NCI-H2171 treated with DMSO at 0.1 percent for 48 hours (cell line): ENCODE results near the gene FHOD3.
"Not testable (repeated sequence)": the region's sequence is repeated elsewhere in the genome, so short reads cannot be mapped to it uniquely, and the experiment has no call there.

Source experiments
- DNase-seq: peaks from one replicate; lab custom pipeline; 2025; lab: John Stamatoyannopoulos, UW

FHOD3 gene

DNA sequence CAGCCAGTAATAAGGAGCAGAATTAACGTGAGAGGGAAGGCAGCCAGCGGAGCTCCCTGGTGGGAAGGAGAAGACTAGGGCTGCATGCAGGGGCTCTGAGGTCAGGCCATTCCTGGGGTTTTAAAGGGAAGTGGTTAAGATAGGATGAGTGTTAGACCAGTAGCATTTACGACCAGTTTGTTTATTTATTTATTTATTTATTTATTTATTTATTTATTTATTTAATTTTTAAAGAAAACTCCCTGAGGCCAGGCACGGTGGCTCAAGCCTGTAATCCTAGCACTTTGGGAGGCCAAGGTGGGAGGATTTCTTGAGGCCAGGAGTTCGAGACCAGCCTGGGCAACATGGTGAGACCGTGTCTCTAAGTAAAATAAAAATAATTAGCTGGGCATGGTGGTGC is 152.8 kb downstream of the FHOD3 start:
- DNase-seq, result no peak

DNA sequence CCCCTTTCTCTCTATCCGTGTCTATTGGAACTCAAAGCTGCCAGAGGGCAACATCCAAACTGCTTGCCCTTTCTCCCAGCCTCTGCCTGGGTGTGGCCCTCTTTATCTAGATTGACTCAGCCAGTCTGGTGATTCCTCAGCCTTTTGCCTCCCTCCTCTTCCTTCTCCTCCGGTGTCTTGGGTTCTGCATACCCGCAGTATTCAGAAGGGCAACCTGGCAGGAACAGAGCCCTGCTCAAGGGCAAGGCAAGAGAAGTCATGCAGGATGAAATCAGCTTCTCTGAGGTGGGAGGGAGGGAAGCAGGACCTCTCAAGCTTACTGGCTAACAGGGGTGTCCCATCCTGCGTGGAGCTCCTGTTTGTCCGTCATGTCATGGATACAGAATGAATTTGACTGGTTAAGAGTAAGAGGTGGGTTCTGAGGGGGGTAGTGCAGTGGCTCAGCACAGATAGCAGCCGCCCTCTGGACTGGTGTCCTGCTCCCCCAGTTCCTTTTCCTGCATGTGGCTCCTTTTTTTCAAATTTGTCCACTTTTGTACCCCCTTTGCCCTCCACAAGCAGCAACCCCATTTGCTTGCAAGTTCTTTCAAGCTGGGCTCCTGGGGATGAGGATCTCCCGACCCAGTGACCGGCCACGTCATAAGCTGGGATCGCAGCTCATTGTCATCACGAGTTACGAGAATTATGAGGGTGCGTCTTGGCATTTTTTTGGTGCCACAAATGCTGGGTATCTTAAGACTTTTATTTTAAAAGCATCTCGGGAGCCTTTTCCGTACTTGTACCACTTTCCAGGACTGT is 154.1 kb downstream of the FHOD3 start:
- no peak for DNase-seq

- no peak for DNase-seq
Measured at GRCh38 chr18:36454245-36454644, 156.7 kb downstream of the FHOD3 start.

DNA sequence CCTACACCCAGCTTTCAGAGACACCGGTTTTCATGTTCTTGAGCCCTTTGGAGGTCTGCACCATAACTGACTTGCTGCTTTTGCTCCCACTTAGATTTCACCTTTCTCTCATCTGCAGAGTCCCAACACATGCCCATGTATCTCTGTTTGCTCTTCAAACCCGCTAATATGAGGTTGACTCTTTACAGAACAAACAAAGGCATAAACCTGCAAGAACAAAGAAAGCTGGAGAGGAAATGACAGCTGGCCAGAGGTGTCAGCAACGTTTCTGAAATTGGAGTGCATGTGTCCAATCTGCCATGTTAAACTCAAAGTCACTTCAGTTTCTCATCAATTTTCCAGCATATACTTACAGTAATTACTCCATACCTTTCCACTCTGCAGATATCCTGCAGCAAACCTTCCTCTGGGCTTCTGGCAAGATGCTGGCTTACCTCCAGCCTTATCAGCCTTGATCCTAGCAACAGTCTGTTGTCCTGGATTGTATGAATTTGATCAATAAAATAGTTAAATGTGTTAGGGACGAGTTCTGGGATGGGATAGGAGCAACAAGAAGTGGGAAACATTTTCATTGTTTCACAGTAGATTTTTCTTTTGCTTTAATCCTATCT is 157.4 kb downstream of the FHOD3 start:
- DNase-seq, result peak; percentile 70

- DNase-seq, result no peak
Measured at GRCh38 chr18:36455931-36456330, 158.4 kb downstream of the FHOD3 start.

GRCh38 chr18:36456622-36457021 is 159.1 kb downstream of the FHOD3 start:
- DNase-seq, result no peak

DNA sequence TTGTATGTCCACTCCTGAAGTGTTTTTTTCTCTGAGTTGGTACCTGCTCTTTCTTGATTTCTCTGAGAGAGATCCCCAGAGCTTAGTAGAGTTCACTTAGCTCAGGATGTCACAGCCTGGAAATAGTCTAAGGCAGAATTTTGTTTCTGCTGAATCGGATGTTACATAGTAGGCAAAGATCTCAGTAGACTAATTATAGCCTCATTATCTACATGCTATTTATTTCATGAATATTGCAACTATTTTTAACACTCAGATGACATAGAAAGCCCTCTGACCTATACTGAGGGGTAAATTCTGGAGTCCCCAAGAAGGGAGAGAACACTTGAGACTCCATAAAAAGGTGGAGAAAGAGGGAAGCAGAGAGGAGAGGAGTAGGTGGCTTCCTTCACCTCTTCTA is 160.2 kb downstream of the FHOD3 start:
- DNase-seq, result no peak

GRCh38 chr18:36458306-36458705 is 160.8 kb downstream of the FHOD3 start:
- DNase-seq, result no peak

DNA sequence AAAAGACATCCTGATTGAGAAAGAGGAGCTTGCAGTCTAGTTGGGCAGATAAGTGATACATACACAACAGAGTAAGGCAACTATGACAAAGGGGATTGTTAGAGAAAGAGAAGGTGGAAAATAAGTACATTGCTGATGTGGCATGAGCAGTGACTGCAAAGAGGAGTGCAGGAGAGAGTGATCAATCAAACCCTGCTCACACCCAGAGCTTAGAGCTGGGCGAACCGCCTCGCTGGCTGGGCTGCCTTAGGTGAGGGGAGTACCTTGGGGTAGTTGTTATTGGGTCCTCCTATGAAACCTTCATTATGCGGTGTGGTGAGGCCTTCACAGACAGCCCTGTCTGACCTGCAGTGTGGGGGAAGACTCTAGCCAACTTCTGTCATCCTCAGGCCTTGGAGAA is 161.7 kb downstream of the FHOD3 start:
- DNase-seq, result no peak

GRCh38 chr18:36459786-36460185 is 162.3 kb downstream of the FHOD3 start:
- no peak for DNase-seq

- no peak for DNase-seq
Measured at GRCh38 chr18:36460324-36460850, 162.9 kb downstream of the FHOD3 start.

DNA sequence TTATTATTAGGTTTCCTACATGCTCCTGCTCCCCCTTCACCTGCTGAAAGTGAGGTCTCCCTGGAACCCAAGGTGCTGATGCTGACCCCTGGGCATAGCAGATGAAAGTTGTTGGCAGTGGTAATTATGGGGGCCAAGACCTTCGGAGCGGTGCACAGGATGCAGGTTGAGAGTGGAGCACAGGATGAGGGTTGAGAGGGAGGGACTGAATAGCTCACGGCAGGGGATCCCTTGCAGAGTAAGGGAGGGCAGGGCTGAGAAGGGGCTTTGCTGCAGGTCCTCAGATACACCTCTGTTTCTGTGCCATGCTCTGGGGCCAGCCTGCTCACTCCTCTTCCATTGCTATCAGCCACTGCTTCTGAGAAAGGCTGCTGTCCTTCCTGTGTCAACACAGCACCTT is 163.3 kb downstream of the FHOD3 start:
- no peak for DNase-seq

DNA sequence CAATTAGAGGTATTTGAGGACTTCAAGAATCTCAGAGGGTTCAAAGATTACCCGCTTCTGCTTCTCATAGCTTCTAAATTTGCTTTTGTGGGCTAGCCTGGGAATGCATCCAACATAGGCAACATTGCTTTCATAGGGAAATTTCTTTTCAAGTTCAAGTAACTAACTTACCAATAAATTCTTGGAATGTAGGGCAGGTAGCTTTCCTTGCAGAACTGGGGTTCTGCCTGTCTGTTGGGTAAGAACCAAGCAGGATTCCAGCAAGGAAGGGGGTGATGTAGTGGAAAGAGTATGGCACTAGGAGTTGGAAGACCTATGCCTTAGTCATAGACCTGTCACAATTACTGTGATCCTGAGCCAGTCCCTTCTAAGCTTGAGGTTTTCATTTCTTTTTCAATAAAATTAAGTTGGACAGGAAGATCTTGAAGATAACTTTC is 164.1 kb downstream of the FHOD3 start:
- DNase-seq, result no peak

DNA sequence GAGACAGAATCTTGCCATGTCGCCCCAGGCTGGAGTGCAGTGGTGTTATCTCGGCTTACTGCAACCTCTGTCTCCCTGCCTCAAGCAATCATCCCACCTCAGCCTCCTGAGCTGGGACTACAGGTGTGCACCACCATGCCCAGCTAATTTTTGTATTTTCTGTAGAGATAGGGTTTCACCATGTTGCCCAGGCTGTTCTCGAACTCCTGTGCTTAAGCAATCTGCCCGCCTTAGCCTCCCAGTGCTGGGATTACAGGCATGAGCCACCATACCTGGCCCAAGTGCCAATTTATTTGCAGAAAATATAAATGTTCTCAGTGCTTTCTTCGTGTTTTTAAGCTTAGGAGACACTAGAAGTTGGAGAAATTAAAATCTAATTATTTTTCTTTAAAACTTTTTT is 166.0 kb downstream of the FHOD3 start:
- DNase-seq, result not testable (repeated sequence)

DNA sequence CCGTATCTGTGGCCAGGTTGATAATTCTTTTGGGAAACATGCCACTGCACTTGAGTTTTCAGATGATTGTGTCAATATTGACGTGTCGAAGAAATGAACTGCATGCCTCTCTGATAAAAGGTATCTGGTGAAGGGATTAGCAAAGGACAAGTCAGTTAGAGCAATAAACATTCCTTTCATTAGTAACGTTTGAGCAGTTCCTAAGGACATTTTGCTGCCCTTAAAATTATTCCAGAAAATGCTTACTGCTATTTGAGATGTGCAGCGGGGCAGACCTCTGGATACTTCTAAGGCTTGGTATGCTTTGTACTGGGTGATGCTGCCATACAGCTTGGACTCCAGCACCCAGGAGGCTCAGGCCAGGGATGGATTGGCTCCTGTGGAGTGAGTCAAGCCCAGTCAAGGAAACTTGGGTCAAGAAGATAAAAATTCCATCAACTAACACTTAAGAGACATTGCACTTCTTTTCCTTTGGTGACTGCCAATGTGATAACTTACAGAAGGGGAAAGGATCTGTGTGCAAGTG is 166.7 kb downstream of the FHOD3 start:
- no peak for DNase-seq

DNA sequence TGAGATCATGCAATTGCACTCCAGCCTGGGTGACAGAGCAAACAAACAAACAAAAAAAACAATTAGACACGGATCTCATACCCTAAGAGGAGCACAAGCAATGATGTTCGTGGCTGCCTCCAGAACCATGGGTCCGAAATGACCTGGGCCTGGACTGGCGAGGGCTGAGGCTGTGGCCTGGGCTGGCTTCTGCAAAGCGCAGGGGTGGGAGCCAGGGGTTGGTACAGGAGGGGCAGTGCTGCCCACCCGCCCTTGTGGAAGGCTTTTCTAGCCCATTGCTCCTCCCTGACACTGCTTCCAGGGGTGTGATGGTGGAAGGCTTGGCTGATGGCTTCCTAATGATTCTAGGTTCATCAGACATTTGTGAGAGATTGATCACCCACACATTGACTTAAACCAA is 167.8 kb downstream of the FHOD3 start:
- no peak for DNase-seq

DNA sequence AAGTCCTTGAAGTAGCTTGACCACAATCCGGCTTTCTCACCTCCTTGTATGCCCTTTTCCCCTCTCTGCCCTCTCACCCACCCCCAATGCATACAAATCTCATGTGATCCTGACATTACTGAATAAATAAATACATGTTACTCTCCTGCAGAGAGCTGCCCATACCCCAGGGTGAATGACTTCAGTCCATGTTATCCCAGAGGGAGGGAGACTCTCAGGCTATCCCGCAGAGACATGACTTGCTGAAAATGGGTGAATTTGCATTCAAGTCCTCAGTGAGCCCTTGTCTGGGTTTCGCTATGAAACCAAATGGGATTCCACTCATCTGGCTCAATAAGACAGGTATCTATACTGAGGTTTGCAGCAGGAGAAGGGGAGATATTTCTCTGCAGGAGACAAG is 168.5 kb downstream of the FHOD3 start:
- DNase-seq, result no peak

DNA sequence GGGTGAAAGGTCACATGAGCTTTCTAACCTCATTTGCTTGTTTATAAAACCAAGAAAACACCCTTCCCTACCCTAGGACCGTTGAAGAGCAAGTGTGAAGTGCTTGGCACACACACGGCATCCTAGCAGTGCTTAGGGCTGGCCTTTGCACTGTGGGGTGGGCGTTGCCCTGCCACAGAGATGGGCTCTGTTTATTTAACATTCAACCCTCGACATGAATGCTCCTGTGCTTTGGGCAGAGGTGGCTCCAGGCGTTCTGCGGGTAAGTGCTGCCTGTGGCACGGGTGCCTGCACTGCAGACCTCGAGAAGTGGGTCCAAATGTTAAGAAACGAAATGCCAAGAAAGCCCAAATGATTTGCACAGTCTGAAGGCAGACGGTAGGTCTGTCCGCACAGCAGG is 170.1 kb downstream of the FHOD3 start:
- DNase-seq, result no peak

GRCh38 chr18:36468161-36468560 is 170.6 kb downstream of the FHOD3 start:
- DNase-seq, result no peak

DNA sequence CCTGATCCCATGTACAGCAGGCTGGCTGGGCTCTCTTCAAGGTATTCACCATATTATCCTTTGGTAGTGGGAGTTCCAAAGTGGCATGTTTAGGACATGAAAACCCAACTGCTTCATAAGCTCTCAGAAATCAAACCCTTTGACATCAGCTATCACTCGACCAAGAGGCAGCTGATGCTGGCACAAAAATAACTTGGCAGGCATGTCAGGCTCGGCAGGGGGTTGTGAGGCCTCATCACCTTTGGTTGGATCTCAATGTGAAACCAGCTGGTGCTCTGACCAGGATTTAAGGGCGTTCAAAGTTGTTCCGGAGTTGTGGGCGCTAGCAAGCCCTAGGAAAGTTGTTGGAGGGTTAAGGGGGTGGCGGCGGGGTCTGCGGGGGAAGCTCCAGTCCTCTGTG is 171.9 kb downstream of the FHOD3 start:
- peak; percentile 18 for DNase-seq

- DNase-seq, result no peak
Measured at GRCh38 chr18:36470896-36471295, 173.4 kb downstream of the FHOD3 start.

DNA sequence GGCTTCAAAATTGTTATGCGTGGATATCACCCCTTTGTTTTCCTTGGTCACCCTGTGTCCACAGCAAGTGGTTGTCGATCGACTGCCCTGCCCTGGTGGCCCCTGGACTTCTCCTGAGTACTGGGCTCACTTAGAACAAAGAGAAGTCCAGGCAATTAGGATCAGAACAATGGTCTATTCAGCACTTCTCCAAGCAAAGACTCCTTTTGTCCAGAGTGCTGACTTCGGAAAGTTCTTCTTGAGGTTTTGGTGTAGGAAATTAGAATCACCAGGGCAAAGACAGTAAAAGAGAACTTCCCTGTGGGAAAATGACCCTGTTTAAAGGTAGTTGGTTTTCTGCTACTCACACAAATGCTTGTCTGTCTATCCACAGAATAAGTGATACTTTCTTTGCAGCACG is 173.9 kb downstream of the FHOD3 start:
- DNase-seq, result no peak

GRCh38 chr18:36476433-36476832 is 178.9 kb downstream of the FHOD3 start:
- DNase-seq, result no peak
